Stimulated activated CD4-positive, alpha-beta T cell treated with anti-CD3 and anti-CD28 coated beads, Interleukin-1b, Interleukin-23, amount 100 ng/mL, for 24 hours (primary cell): Measurements from ENCODE around the gene STKLD1.
"Not testable (repeated sequence)": the region's sequence is repeated elsewhere in the genome, so short reads cannot be mapped to it uniquely, and the experiment has no call there.

Source experiments
- DNase-seq, 4 experiments: peaks; one replicate each; pipeline ENCODE4 v3.0.0-alpha.2; 2020; ENCODE audit warnings: low read depth in 4 of 4, low spot score in 1 of 4

Gene STKLD1

GRCh38 chr9:133382507-133383141 lies 6.5 kb downstream of the STKLD1 start:
- DNase-seq, result no peak

- DNase-seq, result no peak
Observed at GRCh38 chr9:133383438-133383837, 7.3 kb downstream of the STKLD1 start.

- DNase-seq, result no peak
Observed at GRCh38 chr9:133384736-133385321, 8.7 kb downstream of the STKLD1 start.

DNA sequence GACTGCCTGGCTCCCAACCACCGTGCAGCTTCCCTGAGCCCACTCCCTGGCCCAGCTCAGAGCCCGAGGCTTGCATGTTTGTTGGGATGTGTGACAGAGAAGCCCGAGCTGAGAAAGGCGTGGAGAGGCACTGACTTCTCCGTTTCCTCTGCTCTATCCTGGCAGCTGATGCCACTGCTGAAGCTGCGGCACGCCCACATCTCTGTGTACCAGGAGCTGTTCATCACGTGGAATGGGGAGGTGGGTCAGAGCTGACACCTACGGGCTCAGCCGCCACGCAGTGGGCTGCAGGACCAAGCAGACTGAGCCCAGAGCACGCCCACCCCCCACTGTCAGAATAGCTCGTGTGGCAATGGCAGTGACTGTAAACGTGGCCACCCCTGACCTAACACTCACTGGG lies 9.3 kb downstream of the STKLD1 start:
- DNase-seq, result no peak

DNA sequence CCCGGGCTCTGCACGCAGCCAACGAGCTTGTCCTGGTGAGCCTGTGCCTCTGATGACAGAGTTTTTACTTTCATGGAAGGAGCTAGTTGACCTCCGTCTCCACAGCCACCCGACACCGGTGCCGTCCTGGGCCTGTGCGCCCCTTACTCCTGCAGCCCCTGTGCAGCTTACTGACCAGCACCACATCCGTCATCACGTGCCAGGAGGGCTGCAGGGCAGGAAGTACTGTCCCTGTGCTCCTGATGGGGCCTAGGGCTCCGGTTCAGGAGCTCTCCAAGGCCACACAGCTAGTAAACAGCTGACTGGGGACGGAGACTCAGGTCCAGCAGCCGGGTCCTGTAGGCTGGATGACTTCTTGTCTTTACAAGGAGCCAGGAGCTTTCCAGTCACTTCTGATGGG lies 10.2 kb downstream of the STKLD1 start:
- no peak for DNase-seq

DNA sequence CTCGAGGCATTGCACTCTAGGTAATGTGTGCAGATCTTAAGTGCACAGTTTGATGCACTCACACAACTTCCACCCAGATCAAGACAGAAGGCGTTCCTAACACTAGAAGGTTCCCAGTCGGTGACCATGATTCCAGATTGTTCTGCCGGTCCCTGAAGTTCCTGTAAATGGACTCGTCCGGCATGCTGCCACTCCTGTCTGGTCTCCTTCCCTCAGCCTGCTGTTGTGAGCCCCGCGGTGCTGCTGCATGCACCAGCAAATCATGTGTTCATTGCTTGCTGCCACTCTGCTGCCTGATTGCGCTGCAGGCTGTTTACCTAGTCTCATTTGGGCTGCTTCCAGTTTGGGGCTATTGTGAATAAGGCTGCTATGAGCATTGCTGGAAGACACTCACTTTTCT lies 11.5 kb downstream of the STKLD1 start:
- DNase-seq, result no peak

- DNase-seq, result no peak
Observed at GRCh38 chr9:133389025-133389557, 12.9 kb downstream of the STKLD1 start.

- DNase-seq, result no peak
Observed at GRCh38 chr9:133389562-133389961, 13.4 kb downstream of the STKLD1 start.

- DNase-seq, result no peak
Observed at GRCh38 chr9:133390713-133391112, 14.5 kb downstream of the STKLD1 start.

- DNase-seq, result not testable (repeated sequence)
Observed at GRCh38 chr9:133391449-133391848, 15.3 kb downstream of the STKLD1 start.

DNA sequence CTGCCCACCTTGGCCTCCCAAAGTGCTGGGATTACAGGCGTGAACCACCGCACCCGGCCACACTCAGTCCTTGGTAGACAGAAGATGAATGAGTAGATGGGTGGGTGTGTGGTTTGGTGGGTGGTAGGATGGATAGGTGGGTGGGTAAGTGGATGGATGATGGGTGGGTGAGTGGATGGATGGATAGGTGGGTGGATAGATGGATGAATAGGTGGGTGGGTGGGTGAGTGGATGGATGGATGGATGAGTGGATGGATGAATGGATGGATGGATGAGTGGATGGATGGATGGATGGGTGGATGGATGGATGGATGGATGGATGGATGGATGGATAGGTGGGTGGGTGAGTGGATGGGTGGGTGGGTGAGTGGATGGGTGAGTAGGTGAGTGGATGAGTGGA lies 16.1 kb downstream of the STKLD1 start:
- DNase-seq, result not testable (repeated sequence)

DNA sequence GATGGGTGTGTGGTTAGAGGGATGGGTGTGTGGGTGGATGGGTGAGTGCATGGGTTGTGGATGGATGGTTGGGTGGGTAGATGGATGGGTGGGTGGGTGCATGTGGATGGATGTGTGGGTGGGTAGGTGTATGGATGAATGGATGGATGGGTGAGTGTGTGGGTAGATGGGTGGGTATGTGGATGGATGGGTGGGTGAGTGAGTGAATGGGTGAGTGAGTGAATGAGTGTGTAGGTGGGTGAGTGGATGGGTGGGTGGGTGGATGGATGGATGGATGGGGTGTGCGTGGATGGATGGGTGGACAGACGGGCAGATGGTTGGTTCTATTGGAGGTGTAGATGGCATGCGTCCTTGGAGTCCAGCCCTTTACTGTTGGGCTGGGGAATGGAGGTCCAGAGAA lies 17.2 kb downstream of the STKLD1 start:
- no peak for DNase-seq

DNA sequence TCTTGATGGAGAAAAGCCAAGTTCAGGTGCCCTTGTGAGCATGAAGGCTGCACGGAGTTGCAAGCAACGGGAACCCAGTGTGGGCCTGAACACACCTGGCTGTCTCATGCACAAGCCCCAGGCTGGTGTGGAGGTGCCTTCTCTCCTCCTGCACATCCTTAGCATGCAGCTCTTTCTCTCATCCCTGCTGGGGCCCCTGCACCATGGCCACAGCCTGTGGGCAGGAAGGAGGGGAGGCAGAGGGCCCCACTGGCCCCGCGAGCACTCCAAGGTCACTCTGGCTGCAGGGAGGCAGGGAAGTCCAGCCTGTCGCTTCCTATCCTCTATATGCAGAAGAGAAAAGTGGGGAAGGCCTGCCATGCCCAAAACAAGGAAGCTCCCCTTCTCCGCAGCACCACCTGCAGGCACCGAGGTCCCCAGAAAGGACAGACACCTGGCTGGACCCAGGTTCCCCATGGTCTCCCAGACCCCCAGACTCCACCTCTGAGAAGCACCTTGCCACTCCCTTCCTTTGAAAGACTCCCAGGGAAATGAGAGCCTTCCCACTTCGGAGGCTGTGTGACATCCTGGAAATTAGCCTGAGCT lies 18.6 kb downstream of the STKLD1 start:
- DNase-seq, result no peak

DNA sequence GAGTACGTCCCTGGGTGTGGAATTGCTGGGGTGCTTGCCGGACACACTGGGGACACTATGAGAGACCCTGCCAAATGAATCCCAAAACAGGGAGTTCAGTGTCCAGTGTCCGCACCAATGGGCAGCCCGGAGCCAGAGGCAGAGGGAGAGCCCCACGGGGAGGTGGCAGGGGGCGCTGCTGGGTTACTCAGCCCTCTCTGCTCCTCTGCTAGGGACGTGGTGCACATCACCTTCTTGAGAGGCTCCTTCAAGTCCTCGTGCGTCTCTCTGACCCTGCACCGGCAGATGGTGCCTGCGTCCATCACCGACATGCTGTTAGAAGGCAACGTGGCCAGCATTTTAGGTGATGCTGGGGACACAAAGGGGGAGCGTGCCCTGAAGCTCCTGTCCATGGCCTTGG lies 20.8 kb downstream of the STKLD1 start:
- no peak for DNase-seq

DNA sequence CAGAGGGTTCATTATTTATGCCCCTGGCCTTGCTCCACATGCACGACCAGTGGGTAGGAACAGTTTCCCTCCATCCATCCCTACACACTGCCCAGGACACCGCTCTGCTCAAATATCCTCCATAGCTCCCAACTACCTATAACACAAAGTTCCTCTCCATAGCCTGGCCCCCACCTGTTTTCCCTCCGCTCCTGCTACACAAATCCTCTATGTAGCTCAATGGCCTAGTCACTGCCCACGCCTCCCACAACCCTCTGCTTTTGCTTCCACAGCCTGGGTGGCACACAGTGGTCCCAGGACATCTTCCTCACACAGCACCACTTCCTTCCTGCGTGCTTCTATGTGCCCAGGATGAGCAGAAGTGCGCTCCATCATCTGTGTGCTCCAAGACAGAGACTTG lies 21.2 kb downstream of the STKLD1 start:
- DNase-seq, result no peak

GRCh38 chr9:133397895-133398294 lies 21.7 kb downstream of the STKLD1 start:
- DNase-seq, result no peak

- no peak for DNase-seq
Observed at GRCh38 chr9:133400292-133400691, 24.1 kb downstream of the STKLD1 start.

DNA sequence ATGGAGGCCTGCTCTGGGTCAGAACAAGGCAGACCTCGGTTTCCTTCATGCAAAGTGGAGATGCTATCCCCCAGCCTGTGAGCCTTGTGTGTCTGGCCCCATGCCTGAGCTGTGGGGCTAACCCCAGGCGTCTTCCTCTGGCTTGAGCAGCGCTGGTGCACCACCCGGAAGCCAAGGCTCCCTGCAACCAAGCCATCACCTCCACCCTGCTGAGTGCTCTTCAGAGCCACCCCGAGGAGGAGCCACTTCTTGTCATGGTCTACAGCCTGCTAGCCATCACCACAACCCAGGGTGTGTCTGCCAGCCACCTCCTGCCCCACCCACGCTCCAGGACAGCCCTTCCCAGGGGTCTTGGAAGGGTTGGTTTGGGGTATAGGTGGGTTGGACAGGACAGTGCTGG lies 25.4 kb downstream of the STKLD1 start:
- no peak for DNase-seq

DNA sequence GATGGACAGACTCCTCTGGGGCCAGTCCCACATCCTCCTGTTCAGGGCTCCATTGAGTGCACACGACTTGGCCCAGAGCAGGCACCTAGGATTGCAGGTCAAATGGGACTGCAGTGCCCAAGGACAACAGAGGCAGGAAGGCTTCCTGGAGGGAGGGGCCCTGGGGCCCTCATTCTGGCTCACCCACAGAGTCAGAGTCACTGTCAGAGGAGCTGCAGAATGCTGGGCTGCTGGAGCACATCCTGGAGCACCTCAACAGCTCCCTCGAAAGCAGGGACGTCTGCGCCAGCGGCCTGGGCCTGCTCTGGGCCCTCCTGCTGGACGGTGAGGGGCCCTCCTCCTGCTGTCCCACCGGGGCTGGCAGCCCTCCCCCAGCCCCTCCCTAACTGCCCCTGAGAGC lies 26.5 kb downstream of the STKLD1 start:
- DNase-seq, result no peak

GRCh38 chr9:133403766-133404453 lies 27.7 kb downstream of the STKLD1 start:
- DNase-seq, result peak; percentile 23 to 37 (median 32)

DNA sequence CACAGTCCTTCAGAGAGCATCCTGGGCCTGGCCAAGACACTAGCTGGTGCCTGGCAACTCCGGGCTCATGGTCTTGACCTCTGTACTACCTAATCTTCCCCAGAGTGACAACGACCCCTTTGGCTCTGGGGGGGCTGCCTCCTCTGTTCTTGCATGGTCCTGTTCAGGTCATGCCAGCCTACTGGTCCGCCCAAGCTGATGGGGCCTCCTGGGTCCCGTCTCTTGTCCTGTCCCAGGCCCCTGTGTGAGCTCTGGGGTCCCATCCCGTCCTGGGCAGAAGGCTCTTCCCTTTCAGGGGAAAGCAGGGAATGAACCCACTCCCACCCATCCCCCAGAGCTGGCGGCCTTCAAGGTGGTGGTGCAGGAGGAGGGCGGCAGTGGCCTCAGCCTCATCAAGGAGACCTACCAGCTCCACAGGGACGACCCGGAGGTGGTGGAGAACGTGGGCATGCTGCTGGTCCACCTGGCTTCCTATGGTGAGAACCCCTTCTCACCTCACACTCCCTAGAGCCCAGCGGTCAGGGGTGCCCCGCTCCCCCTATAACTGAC lies 28.4 kb downstream of the STKLD1 start:
- no peak for DNase-seq
